A549 (cell line): ENCODE data around the gene TJP1.

Source experiments
- BHLHE40 ChIP-seq: IDR thresholded peaks from 2 replicates; pipeline ENCODE4 v1.6.1; 2012; ENCODE audit warnings: low read depth, low read length, inconsistent platforms
- CHD2 ChIP-seq: fragments of 150-350 bp; IDR thresholded peaks from 2 replicates; pipeline ENCODE4 v1.6.1; 2014; ENCODE audit warnings: low read length; ENCODE audit not compliant: partially characterized antibody
- CTCF ChIP-seq: fragments of >200 bp; sonication (Bioruptor Twin); formaldehyde crosslinking; IDR thresholded peaks from 3 replicates; pipeline ENCODE4 v1.5.1; 2016
- EP300 ChIP-seq, 2 experiments: fragments of >200 bp; sonication (Bioruptor Twin); formaldehyde crosslinking; IDR thresholded peaks; 2 replicates in 1 of 2; 3 replicates in 1 of 2; pipeline ENCODE4 v1.6.1; 2016 to 2017
- JUN ChIP-seq, 2 experiments: fragments of >200 bp; sonication (Bioruptor Twin); formaldehyde crosslinking; IDR thresholded peaks; 2 replicates in 1 of 2; 3 replicates in 1 of 2; pipeline ENCODE4 v1.6.1; 2016 to 2017
- JUNB ChIP-seq: fragments of >200 bp; sonication (Bioruptor Twin); formaldehyde crosslinking; IDR thresholded peaks from 2 replicates; pipeline ENCODE4 v1.6.1; 2016
- POLR2A ChIP-seq: IDR thresholded peaks from 2 replicates; pipeline ENCODE4 v1.6.1; 2012; ENCODE audit warnings: mild to moderate bottlenecking, low read length
- POLR2AphosphoS2 ChIP-seq: conservative IDR thresholded peaks from 2 replicates; pipeline ENCODE4 v1.6.1; 2012; ENCODE audit warnings: low read length, improper control_type of control experiment, inconsistent platforms
- RAD21 ChIP-seq, 2 experiments: fragments of >200 bp in 1 of 2; sonication (Bioruptor Twin) in 1 of 2; formaldehyde crosslinking in 1 of 2; IDR thresholded peaks in 1 of 2; conservative IDR thresholded peaks in 1 of 2; 2 replicates in 1 of 2; 3 replicates in 1 of 2; pipeline ENCODE4 v1.6.1; 2012 to 2018; ENCODE audit warnings: inconsistent platforms in 1 of 2
- REST ChIP-seq: fragments of 200-600 bp; sonication (generic); IDR thresholded peaks from 2 replicates; pipeline ENCODE4 v1.6.1; 2016; ENCODE audit warnings: antibody characterized with exemption, mild to moderate bottlenecking, moderate library complexity
- SMC3 ChIP-seq: fragments of >200 bp; sonication (Bioruptor Twin); formaldehyde crosslinking; IDR thresholded peaks from 3 replicates; pipeline ENCODE4 v1.6.1; 2018; ENCODE audit warnings: inconsistent platforms
- USF2 ChIP-seq: fragments of 450-650 bp; IDR thresholded peaks from 2 replicates; pipeline ENCODE4 v1.6.1; 2014; ENCODE audit warnings: antibody characterized with exemption

GRCh38 chr15:29676961-29677402, 145.3 kb downstream of the TJP1 start:
- TF ChIP-seq CTCF (no peak), POLR2A (peak; percentile 16; the same call in 1 of the 2 replicates), SMC3 (no peak), REST (no peak), JUNB (no peak), BHLHE40 (no peak), USF2 (no peak), CHD2 (no peak), POLR2AphosphoS2 (no peak), JUN (IDR thresholded peaks at IDR 0.05) (peak in 1 of 2 experiments; percentile 19; a peak in 1 of 5 replicates), RAD21 (conservative IDR thresholded peaks at IDR 0.05 in 1 of 2, IDR thresholded peaks at IDR 0.05 in 1 of 2) (no peak), EP300 (IDR thresholded peaks at IDR 0.05) (no peak)
